ENCODE measurements around the gene ZFR2. TPM values are rescaled to one million over a fixed set of nuclear protein-coding genes. Genes with fewer than 3 reads are reported as not detected.

ZFR2 gene
- total RNA-seq, 1 donor from 2014 or later: not detected

DNA sequence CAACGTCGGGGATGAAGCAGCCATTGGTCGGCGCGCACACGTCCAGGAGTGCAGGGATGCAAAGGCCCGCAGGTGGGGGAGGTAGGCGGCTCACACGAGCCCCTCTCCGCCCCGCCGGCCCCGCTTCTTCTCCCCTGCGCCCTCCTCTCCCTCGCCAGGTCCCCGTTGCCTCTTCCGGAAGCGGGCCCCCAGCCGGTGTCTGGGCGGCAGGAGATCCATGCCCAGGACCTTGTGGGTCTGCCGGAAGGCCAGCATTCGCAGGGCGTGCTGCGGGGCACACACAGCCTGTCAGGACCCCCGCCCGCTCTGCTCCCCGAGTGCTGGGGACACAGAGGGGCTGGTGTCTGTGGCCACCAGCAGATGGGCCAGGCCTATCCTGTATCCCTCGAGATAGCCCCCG, 63.0 kb downstream of the ZFR2 start:
- intact Hi-C loops (cut with DNase I): no loop called here
- no peak for DNase-seq (ENCODE audit: missing footprints)
- ATAC-seq: no peak

- intact Hi-C loops (cut with DNase I): no loop called here
- no peak for ATAC-seq
- DNase-seq (ENCODE audit: missing footprints): no peak
These were observed 64.4 kb downstream of the ZFR2 start for GRCh38 chr19:3804429-3804828.

GRCh38 chr19:3803986-3804385, 64.9 kb downstream of the ZFR2 start:
- intact Hi-C loops (cut with DNase I): no loop called here
- no peak for DNase-seq (ENCODE audit: missing footprints)
- no peak for ATAC-seq

- no peak for ATAC-seq
- DNase-seq (ENCODE audit: missing footprints): no peak
- intact Hi-C loops (cut with DNase I): no loop called here
These were observed 65.5 kb downstream of the ZFR2 start for GRCh38 chr19:3803114-3803888.

- intact Hi-C loops (cut with DNase I): no loop called here
- peak; percentile 23 for DNase-seq (ENCODE audit: missing footprints)
- ATAC-seq: no peak
These were observed 67.3 kb downstream of the ZFR2 start for GRCh38 chr19:3801412-3802096.

GRCh38 chr19:3800996-3801395, 67.8 kb downstream of the ZFR2 start:
- intact Hi-C loops (cut with DNase I): no loop called here
- DNase-seq (ENCODE audit: missing footprints) (no peak), ATAC-seq (no peak)

DNA sequence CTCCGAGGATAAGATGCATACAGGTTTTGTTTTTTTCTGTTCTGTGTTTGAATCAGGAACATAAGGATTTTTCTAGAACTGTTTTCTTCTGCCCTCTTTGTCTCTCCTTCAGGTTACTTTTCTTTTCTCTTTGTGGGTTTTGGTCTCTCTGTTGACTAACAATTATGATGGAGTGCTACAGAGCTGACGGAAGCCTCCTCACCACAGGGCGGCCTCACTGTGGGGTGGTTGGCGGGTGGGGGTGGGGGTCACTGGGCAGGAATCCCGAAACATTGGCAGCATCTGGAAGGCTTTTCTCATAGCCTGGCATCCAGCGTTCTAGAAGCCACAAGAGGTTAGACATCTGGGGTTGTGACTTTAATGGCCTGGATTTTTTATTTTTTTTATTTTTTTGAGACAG, 70.7 kb downstream of the ZFR2 start:
- intact Hi-C loops (cut with DNase I): no loop called here
- no peak for DNase-seq (ENCODE audit: missing footprints)

GRCh38 chr19:3796358-3796757, 72.5 kb downstream of the ZFR2 start:
- intact Hi-C loops (cut with DNase I): no loop called here
- DNase-seq (ENCODE audit: missing footprints) (no peak), ATAC-seq (no peak)

More for the DNA sequence above, 70.7 kb downstream of the ZFR2 start:
- ATAC-seq: no peak

DNA sequence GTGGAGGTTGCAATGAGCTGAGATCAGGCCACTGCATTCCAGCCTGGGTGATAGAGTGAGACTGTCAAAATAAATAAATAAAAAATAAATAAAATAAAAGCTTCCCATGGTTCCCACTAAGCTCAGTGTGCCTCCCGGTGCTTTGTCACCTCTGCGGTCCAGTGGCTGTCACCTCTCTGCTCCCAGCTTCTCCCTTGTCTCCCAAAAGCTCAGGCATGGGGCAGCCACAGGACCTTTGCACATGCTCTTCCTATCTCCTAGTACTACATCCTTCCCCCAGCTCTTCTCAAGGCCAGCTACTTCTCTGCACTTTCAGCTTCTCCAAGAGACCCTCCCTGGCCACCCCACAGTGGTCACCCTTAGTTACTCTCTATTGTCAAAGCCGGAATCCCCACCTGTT, 75.0 kb downstream of the ZFR2 start:
- DNase-seq (ENCODE audit: missing footprints): no peak
- intact Hi-C loops (cut with DNase I): no loop called here

DNA sequence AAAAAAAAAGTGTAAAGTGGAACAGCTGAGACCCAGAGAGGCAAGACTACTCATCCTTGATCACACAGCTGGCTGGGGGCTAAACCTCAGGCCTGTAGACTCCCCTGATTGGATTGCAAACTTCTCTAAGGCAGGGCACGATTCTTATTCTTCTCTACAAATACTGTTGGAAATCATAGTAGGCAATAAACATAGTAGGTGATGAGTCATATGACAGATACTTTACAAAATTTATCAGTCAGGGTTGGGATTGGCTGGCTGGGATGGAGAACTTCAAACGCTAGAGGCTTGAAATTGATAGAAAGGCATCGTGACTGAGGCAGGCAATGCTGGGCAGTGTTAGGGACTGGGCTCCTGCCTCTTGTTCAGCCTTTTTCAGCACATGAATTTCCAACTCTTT, 76.7 kb downstream of the ZFR2 start:
- ATAC-seq (no peak), DNase-seq (ENCODE audit: missing footprints) (no peak)
- intact Hi-C loops (cut with DNase I): no loop called here

More for the DNA sequence above, 75.0 kb downstream of the ZFR2 start:
- ATAC-seq: no peak

DNA sequence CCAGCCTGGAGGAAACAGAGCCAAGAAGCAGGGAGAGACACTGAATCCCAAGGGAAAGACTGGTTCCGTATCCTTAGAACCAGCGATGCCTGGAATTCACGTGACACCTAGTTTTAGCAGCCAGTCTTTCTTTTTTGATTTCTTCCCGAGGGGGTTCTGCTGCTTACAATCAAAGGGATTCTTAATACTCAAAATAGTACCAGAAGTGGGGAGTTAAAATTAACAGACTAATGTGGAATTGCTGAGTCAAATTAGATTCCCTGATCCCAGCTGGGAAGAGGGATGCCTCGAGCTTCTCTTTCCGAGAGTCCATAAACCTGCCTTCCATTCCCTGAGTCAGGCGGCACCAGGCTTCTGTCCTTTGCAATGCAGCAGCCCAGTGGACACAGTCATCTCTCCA, 77.9 kb downstream of the ZFR2 start:
- no peak for ATAC-seq
- intact Hi-C loops (cut with DNase I): no loop called here

GRCh38 chr19:3790209-3790734, 78.6 kb downstream of the ZFR2 start:
- intact Hi-C loops (cut with DNase I): no loop called here
- ATAC-seq: no peak
- no peak for DNase-seq (ENCODE audit: missing footprints)

More for the DNA sequence above, 77.9 kb downstream of the ZFR2 start:
- DNase-seq (ENCODE audit: missing footprints): no peak

GRCh38 chr19:3788996-3789778, 79.7 kb downstream of the ZFR2 start:
- intact Hi-C loops (cut with DNase I): no loop called here
- DNase-seq (ENCODE audit: missing footprints): no peak
- no peak for ATAC-seq

DNA sequence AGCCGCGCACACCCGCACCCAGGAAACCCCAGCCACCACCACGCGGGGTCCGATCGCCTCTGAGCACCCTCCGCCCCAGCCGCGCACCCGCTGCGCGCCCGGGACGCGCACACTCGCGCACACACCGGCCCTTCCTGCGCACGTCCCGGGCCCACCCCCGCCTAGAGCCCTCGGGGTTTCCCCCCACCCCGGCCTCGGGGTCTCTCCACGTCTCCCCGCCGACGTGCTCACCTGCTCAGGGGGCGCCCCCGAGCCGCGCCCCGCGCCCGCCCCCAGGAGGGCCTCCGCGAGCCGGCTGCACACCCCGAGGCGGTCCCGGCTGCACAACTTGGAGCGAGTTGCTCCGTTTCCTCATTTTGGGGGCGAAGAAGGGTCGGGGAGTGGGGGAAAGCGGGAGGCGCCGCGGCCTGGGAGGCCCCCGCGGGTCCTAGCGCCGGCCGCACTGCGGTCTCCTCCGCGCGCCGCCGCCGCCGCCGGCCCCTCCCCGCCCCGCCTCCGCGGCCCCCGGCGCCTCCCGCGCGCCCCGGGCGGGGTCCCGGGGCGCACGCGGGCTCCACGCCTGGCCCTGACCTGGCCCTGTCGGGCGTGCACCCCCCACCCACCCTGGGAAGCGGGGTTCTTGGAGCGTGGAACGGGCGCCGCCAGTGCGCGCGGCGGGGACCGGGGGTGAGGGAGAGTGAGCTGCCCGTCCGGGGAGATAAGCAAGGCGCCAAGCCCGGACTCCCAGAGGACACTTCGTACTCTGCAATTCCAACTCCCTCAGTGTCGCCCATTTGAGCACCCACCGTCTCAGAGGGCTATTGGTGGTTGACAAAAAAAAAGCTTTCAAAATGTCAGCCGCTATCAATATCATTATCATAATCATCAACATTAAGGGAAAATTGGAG, 82.7 kb downstream of the ZFR2 start, which contains the start of gene MATK:
TSS of gene MATK (minus strand) at position 444 of the 887 bp plus-strand sequence. CDS start 1,246 bp downstream, outside the sequence.
- DNase-seq (ENCODE audit: missing footprints) (no peak), ATAC-seq (no peak)
- intact Hi-C loops (cut with DNase I): no loop called here

DNA sequence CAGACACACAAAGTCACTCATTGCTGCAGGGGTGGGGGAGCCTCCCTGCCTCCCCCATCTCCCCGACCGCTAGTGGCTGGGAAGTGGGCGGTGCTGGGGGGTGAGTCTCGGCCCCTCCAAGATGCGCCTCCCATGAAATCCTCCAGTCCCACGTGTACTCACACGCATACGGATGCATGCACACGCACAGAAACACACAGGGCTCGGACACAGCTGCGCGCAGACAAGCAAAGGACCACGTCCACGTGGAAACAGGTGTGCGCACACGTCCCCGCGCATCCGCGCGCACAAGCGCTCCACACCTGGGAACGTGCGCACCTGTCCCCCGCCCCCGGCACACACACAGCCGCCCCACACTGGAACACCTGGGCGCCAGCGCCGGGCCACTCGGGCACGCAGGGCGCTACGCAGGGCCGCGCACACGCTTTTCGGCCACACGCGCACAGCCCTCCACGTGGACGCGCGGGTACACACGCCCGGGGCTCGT, 83.3 kb downstream of the ZFR2 start:
- no peak for DNase-seq (ENCODE audit: missing footprints)
- ATAC-seq: no peak
- intact Hi-C loops (cut with DNase I): no loop called here

GRCh38 chr19:3784607-3785450, 84.0 kb downstream of the ZFR2 start:
- no peak for DNase-seq (ENCODE audit: missing footprints)
- no peak for ATAC-seq
- intact Hi-C loops (cut with DNase I): no loop called here

Data from Right ventricle myocardium inferior (tissue), 1 donor.